NCI-H82 treated with DMSO at 0.1 percent for 48 hours (cell line): ENCODE data around the gene TTC21B.
"Not testable (repeated sequence)": the region's sequence is repeated elsewhere in the genome, so short reads cannot be mapped to it uniquely, and the experiment has no call there.

Experiments
- DNase-seq: peaks from one replicate; lab custom pipeline; 2025; ENCODE audit not compliant: unreplicated experiment; lab: John Stamatoyannopoulos, UW

TTC21B gene

GRCh38 chr2:165953655-165954606 is at the start of gene TTC21B:
TSS of gene TTC21B (minus strand) at chr2:165953776. CDS start at chr2:165953705, 71 bp downstream.
- DNase-seq: peak; percentile 95

- DNase-seq: peak; percentile 36
These were observed 46.8 kb upstream of the TTC21B start for GRCh38 chr2:166000401-166000800.

- no peak for DNase-seq
These were observed 37.3 kb upstream of the TTC21B start for GRCh38 chr2:165990846-165991245.

GRCh38 chr2:165989851-165990250 is 36.3 kb upstream of the TTC21B start:
- DNase-seq: no peak

GRCh38 chr2:165985120-165985519 is 31.5 kb upstream of the TTC21B start:
- DNase-seq: no peak

GRCh38 chr2:165972161-165972560 is 18.6 kb upstream of the TTC21B start:
- not testable (repeated sequence) for DNase-seq

GRCh38 chr2:165970663-165971062 is 17.1 kb upstream of the TTC21B start:
- no peak for DNase-seq

GRCh38 chr2:165969227-165969626 is 15.7 kb upstream of the TTC21B start:
- no peak for DNase-seq

- no peak for DNase-seq
These were observed 14.2 kb upstream of the TTC21B start for GRCh38 chr2:165967746-165968145.

GRCh38 chr2:165961818-165962217 is 8.2 kb upstream of the TTC21B start:
- no peak for DNase-seq

GRCh38 chr2:165959371-165959770 is 5.8 kb upstream of the TTC21B start:
- DNase-seq: no peak

GRCh38 chr2:165958313-165958960 is 4.9 kb upstream of the TTC21B start:
- DNase-seq: no peak

- DNase-seq: no peak
These were observed 3.6 kb upstream of the TTC21B start for GRCh38 chr2:165957030-165957675.

- DNase-seq: no peak
These were observed 296 bp downstream of the TTC21B start for GRCh38 chr2:165953306-165953654.

GRCh38 chr2:165952741-165953211 is 800 bp downstream of the TTC21B start:
- peak; percentile 2 for DNase-seq

- no peak for DNase-seq
These were observed 1.5 kb downstream of the TTC21B start for GRCh38 chr2:165952085-165952484.

- DNase-seq: no peak
These were observed 3.1 kb downstream of the TTC21B start for GRCh38 chr2:165950438-165950837.

GRCh38 chr2:165941827-165942226 is 11.7 kb downstream of the TTC21B start:
- no peak for DNase-seq

- no peak for DNase-seq
These were observed 15.3 kb downstream of the TTC21B start for GRCh38 chr2:165938237-165938636.

GRCh38 chr2:165933211-165933910 is 20.2 kb downstream of the TTC21B start:
- DNase-seq: no peak

- no peak for DNase-seq
These were observed 25.8 kb downstream of the TTC21B start for GRCh38 chr2:165927774-165928173.
